Measurements from ENCODE around the gene DENND2A.

GRCh38 chr7:140677496-140677895 is 36.9 kb upstream of the DENND2A start:
- TF ChIP-seq MAX (IDR thresholded peaks at IDR 0.05): no peak
- no peak for TF ChIP-seq REST (IDR thresholded peaks at IDR 0.05; ENCODE audit: low read depth)
- no peak for TF ChIP-seq USF1 (IDR thresholded peaks at IDR 0.05)
- TF ChIP-seq FOXM1 (IDR thresholded peaks at IDR 0.05; ENCODE audit: borderline replicate concordance, low read depth): no peak
- TF ChIP-seq CEBPB (IDR thresholded peaks at IDR 0.05): no peak
- no peak for TF ChIP-seq TAF1 (IDR thresholded peaks at IDR 0.05; ENCODE audit: low read depth)
- no peak for TF ChIP-seq CREB1 (IDR thresholded peaks at IDR 0.05; ENCODE audit: low read depth)
- no peak for TF ChIP-seq RAD21 (IDR thresholded peaks at IDR 0.05; ENCODE audit: low read depth)
- TF ChIP-seq EGR1 (IDR thresholded peaks at IDR 0.05): no peak
